ENCODE data around the gene ADARB1. TPM values are rescaled to one million over a fixed set of nuclear protein-coding genes. Genes with fewer than 3 reads are reported as not detected.

The ADARB1 gene
- total RNA-seq, 1 experiment from 2014 or later, result 14.1 TPM

DNA sequence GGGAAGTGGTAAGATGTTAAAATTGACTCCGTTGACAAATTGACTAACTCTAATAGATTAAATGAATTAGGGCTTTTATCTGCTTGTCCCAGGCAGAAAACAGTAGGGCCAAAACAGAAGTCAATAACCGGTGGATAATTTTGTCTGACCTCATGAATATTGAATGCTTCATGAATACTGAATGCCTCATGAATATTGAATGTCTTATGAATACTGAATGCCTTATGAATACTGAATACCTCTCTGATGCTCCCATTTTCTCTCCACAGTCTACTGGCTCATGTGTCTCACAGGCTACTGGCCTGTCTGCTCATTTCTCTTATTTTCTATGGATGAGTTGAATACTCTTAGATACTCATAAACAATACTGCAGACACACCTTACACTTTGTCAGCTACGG is 157.3 kb downstream of the ADARB1 start:
- no peak for TF ChIP-seq CTCF (conservative IDR thresholded peaks at IDR 0.05; ENCODE audit: low read depth, low read length)
- TF ChIP-seq EZH2phosphoT487 (IDR thresholded peaks at IDR 0.05; ENCODE audit: borderline replicate concordance, low read length), result no peak
- no peak for TF ChIP-seq EZH2 (IDR thresholded peaks at IDR 0.05; ENCODE audit: low read length, unreplicated experiment)
- CTCF ChIA-PET, result no interaction called here

DNA sequence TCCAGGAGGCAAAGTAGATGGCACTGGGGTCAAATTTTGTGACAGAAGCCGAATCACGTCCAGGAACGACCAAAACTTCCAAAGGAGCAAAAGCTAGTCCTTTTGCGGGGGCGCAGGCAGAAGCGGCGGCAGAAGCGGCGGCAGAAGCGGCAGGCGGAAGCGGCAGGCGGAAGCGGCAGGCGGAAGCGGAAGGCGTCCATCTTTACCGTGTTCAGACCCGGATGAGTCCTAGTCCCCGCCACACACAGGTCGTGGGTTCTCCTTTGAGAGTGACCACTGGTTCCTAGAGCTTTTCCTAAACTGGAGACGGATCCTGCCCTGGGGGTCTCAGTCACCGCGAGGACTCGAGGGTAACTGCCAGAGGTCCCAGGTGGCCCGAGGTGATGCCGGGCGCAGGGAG is 159.7 kb downstream of the ADARB1 start:
- ATAC-seq (no peak), DNase-seq (no peak)
- H3K27me3 ChIP-seq (ENCODE audit: low read length), result no peaks in the 10 kb centered on the region
- no peaks in the 10 kb centered on the region for H3K36me3 ChIP-seq (ENCODE audit: low read depth, low read length)
- H3K4me3 ChIP-seq (ENCODE audit: low read length), result no peak overlapping the region
- ChIA-PET POLR2A (ENCODE audit: unreplicated experiment) (no interaction called here), CTCF (interaction anchor here (0.6 kb wide), 1 partner anchor 15 kb away, joined by 3 read pairs; no protein-coding TSS in a partner anchor)
- no peak overlapping the region for H3K9ac ChIP-seq (ENCODE audit: low read length)
- H3K79me2 ChIP-seq (ENCODE audit: low read length), result no peaks in the 10 kb centered on the region
- H3F3A ChIP-seq (ENCODE audit: low read length, unreplicated experiment), result no peaks in the 10 kb centered on the region
- H3K4me1 ChIP-seq (ENCODE audit: insufficient read depth, low read length), result peaks cover under 1% of the 10 kb centered on the region; the same call in 1 of the 2 replicates
- TF ChIP-seq EZH2phosphoT487 (IDR thresholded peaks at IDR 0.05; ENCODE audit: borderline replicate concordance, low read length) (no peak), EZH2 (IDR thresholded peaks at IDR 0.05; ENCODE audit: low read length, unreplicated experiment) (no peak), CTCF (conservative IDR thresholded peaks at IDR 0.05; ENCODE audit: low read depth, low read length) (no peak)
- intact Hi-C loops (cut with micrococcal nuclease), result no loop called here
- H3K4me2 ChIP-seq (ENCODE audit: low read length), result no peak overlapping the region
- no peaks in the 10 kb centered on the region for H4K20me1 ChIP-seq (ENCODE audit: low read length)
- no TSS peak for BruUV-seq (replicated peaks)
- H3K9me2 ChIP-seq (replicated peaks; ENCODE audit: low read length), result no peaks in the 10 kb centered on the region
- no peak overlapping the region for H2AFZ ChIP-seq (ENCODE audit: low read length)
- H3K27ac ChIP-seq (ENCODE audit: low read length), result no peak overlapping the region
- H3K9me3 ChIP-seq (ENCODE audit: low read length), result no peaks in the 10 kb centered on the region

More for the DNA sequence above, 157.3 kb downstream of the ADARB1 start:
- Histone ChIP-seq H3K36me3 (ENCODE audit: low read depth, low read length) (no peaks in the 10 kb centered on the region), H3K27ac (ENCODE audit: low read length) (no peak overlapping the region), H3K4me3 (ENCODE audit: low read length) (no peak overlapping the region), H3F3A (ENCODE audit: low read length, unreplicated experiment) (no peaks in the 10 kb centered on the region), H3K4me2 (ENCODE audit: low read length) (no peak overlapping the region), H4K20me1 (ENCODE audit: low read length) (no peaks in the 10 kb centered on the region), H3K27me3 (ENCODE audit: low read length) (no peaks in the 10 kb centered on the region), H3K79me2 (ENCODE audit: low read length) (no peaks in the 10 kb centered on the region), H3K9me2 (replicated peaks; ENCODE audit: low read length) (no peaks in the 10 kb centered on the region), H2AFZ (ENCODE audit: low read length) (no peak overlapping the region), H3K4me1 (ENCODE audit: insufficient read depth, low read length) (peaks cover 24% of the 10 kb centered on the region), H3K9ac (ENCODE audit: low read length) (no peak overlapping the region), H3K9me3 (ENCODE audit: low read length) (no peaks in the 10 kb centered on the region)
- DNase-seq, result no peak
- ATAC-seq, result no peak
- BruUV-seq (replicated peaks), result no TSS peak
- POLR2A ChIA-PET (ENCODE audit: unreplicated experiment), result no interaction called here
- intact Hi-C loops (cut with micrococcal nuclease), result no loop called here

DNA sequence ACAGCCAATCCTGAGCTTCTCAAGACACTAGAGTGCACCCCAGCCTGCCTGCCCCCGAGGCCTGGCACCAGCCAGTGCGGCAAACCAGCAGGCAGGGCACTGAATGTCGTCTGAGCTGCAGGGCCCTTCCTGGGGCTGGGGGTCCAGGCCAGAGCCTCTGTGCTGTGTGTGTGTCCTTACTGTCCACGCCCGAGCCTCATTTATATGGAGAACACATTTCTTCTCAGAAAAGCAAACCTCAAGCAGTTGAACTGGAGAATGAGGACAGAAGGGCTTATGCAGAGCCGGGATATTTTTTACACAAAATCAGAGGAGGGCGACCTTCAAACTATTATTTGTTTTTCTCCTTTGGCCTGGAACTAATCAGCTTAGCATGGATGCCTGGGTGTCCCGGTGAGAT is 160.6 kb downstream of the ADARB1 start:
- POLR2A ChIA-PET (ENCODE audit: unreplicated experiment), result no interaction called here
- Histone ChIP-seq H3F3A (ENCODE audit: low read length, unreplicated experiment) (no peaks in the 10 kb centered on the region), H3K4me2 (ENCODE audit: low read length) (no peak overlapping the region), H3K9me3 (ENCODE audit: low read length) (no peaks in the 10 kb centered on the region), H3K79me2 (ENCODE audit: low read length) (no peaks in the 10 kb centered on the region), H3K4me3 (ENCODE audit: low read length) (no peak overlapping the region), H3K36me3 (ENCODE audit: low read depth, low read length) (no peaks in the 10 kb centered on the region), H2AFZ (ENCODE audit: low read length) (no peak overlapping the region), H3K4me1 (ENCODE audit: insufficient read depth, low read length) (no peaks in the 10 kb centered on the region), H4K20me1 (ENCODE audit: low read length) (no peaks in the 10 kb centered on the region), H3K9ac (ENCODE audit: low read length) (no peak overlapping the region), H3K9me2 (replicated peaks; ENCODE audit: low read length) (no peaks in the 10 kb centered on the region), H3K27ac (ENCODE audit: low read length) (no peak overlapping the region), H3K27me3 (ENCODE audit: low read length) (no peaks in the 10 kb centered on the region)
- no peak for TF ChIP-seq EZH2phosphoT487 (IDR thresholded peaks at IDR 0.05; ENCODE audit: borderline replicate concordance, low read length)
- no peak for TF ChIP-seq CTCF (conservative IDR thresholded peaks at IDR 0.05; ENCODE audit: low read depth, low read length)
- no peak for TF ChIP-seq EZH2 (IDR thresholded peaks at IDR 0.05; ENCODE audit: low read length, unreplicated experiment)
- intact Hi-C loops (cut with micrococcal nuclease), result no loop called here
- ATAC-seq, result no peak
- no peak for DNase-seq
- CTCF ChIA-PET, result no interaction called here
- no TSS peak for BruUV-seq (replicated peaks)

All from PC-3 (cell line).